Measurements from ENCODE around the gene SNX13. TPM values are rescaled to one million over a fixed set of nuclear protein-coding genes. Genes with fewer than 3 reads are reported as not detected.

SNX13 gene
- total and polyA plus RNA-seq, 2 donors = 16.8 to 114 TPM

DNA sequence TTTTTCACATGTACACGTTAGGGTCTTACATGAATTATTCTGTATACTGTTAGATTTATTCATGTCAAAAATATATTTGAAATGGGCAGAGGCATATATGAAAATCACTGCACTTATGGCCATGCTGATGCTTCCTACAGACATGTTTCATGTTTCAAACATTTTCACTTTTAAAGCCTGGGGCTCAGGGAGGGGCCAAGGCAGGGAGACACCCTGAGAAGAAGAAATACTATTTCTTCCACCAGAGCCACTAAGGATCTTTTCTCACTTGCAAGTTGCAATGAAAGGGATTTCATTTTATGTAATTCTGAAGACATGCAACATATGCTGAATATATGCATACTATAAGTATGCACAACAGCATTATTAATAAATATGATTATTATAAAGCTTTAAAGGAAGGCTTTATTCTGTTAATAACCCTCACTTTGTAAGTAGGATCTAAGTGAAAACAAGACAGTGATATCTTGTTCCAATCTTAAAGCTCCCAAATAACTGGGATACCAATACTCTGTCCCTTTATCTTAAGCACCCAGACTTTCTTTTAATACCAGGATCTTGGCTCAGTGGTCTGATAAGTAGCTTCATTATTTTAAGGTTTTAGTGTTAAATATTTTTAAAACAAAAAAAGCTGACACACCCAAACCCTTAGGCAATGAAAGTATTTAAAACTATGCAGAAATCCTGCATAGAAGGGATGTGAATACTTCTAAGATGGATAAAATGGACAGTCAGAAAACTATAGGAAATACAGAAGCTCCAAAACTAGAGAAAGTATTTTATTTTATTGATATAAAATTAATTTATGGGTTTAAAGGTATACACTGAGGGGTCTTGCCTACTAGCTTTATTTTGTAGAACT lies 148.0 kb downstream of the SNX13 start:
- no peaks in the 10 kb centered on the region for H3K4me1 ChIP-seq (ENCODE audit: insufficient read depth)
- H3K36me3 ChIP-seq (ENCODE audit: insufficient read depth) = peaks cover 1% of the 10 kb centered on the region
- no peak for DNase-seq (ENCODE audit: extremely low spot score)
- H3K4me3 ChIP-seq (ENCODE audit: low read depth, low read length) = no peak overlapping the region
- no peak overlapping the region for H3K27ac ChIP-seq (ENCODE audit: low read depth)
- WGBS = 90% methylated on average over 1 of the region's 1 CpG

DNA sequence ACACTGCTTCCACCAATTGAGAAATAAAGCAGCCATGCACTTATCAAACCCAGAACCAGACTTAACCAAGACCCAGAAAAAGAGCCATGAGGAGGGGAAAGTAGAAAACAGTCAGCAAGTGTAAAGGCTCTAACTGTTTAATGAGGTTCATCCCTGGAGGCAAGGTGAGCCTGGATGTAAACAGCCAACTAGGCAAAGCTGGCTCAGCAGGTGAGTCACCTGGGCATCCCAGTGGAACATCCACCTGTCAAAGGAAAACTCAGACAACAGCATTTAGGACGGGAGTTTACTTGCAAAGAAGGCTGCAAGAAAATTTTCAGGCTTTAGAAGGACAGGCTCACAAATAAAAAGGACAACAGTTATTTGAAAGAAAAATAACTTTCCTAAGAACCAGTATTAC lies 153.0 kb downstream of the SNX13 start:
- Histone ChIP-seq H3K4me3 (ENCODE audit: low read depth, low read length) (no peak overlapping the region), H3K27ac (ENCODE audit: low read depth) (no peak overlapping the region), H3K36me3 (ENCODE audit: insufficient read depth) (no peaks in the 10 kb centered on the region), H3K4me1 (ENCODE audit: insufficient read depth) (no peaks in the 10 kb centered on the region)
- 90% methylated on average over 1 of the region's 1 CpG for WGBS
- no peak for DNase-seq (ENCODE audit: extremely low spot score)

DNA sequence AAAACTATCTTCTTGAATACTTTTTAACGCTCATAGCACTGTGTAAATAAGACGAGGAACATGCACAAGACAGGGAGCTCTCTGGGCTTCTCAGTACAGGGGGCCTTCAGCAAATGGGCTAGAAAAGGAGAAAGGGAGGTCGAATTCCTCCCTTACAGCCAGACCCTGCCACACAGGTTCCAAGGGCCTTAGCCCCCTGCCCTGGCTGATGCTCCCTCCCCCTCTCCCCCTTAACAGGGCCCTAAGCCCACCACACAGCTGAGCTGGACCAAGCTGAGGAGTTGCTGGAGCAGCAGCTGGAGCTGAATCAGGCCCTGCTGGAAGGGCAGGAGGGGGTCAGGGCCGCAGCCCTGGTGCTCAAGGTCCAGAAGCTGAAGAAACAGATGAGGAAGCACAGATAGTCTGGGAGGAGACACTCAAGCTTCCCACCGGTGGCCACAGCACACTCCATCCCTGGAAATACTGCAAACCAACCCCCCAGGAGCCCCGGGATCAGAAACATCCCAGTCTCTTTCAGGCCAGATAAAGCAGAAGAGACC lies 153.9 kb downstream of the SNX13 start:
- WGBS = 72% methylated on average over 6 of the region's 6 CpGs
- DNase-seq (ENCODE audit: extremely low spot score) = no peak
- H3K4me1 ChIP-seq (ENCODE audit: insufficient read depth) = no peaks in the 10 kb centered on the region
- no peak overlapping the region for H3K27ac ChIP-seq (ENCODE audit: low read depth)
- no peaks in the 10 kb centered on the region for H3K36me3 ChIP-seq (ENCODE audit: insufficient read depth)
- no peak overlapping the region for H3K4me3 ChIP-seq (ENCODE audit: low read depth, low read length)

DNA sequence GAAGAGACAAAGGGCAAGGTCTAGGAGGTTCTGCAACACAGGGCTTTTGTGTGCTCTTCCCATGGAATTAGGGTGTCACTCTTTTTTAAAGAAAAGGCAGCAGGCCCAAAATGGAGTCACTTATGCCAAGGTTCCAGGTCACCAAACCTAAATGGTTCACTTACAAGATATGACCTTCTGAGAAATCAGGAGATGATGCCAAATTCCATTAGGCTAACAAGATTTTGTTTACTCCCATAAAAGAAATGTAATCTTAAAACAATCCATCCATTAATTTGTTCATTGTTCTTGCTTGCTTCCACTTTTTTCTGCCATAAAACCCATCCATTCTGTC lies 158.1 kb downstream of the SNX13 start:
- Histone ChIP-seq H3K36me3 (ENCODE audit: insufficient read depth) (no peaks in the 10 kb centered on the region), H3K4me1 (ENCODE audit: insufficient read depth) (no peaks in the 10 kb centered on the region), H3K27ac (ENCODE audit: low read depth) (no peak overlapping the region), H3K4me3 (ENCODE audit: low read depth, low read length) (no peak overlapping the region)
- DNase-seq (ENCODE audit: extremely low spot score) = no peak

DNA sequence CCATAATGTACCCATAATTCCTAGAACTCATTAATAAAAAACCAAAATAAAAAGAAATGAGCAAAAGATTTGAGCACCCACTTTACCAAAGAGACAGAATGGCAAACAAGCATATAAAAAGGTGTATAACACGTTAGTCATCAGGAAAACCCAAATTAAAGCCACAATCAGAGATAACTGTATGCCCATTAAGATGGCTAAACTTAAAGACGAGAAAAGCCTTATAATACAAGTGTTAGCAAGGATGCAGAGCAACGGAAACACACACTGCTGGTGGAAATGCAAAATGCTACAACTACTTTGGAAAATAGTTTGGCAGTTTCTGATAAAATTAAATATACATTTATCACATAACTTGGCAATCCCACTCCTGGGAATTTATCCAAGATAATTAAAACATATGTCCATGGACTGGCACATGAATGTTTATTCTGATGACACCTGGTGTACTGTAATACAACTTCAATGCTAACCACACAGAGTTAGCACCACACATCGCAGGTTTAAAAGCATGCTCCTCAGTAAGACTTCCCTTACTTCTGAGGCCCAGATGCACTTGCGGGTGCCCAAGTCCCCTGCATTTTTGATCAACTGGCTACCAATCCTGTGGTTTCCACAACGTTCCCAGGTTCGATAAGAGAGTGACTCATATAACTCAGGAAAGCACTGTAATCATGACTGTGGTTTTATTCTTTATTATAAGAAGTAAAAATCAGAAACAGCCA lies 158.6 kb downstream of the SNX13 start:
- Histone ChIP-seq H3K4me1 (ENCODE audit: insufficient read depth) (no peaks in the 10 kb centered on the region), H3K36me3 (ENCODE audit: insufficient read depth) (no peaks in the 10 kb centered on the region), H3K4me3 (ENCODE audit: low read depth, low read length) (no peak overlapping the region), H3K27ac (ENCODE audit: low read depth) (no peak overlapping the region)
- no peak for DNase-seq (ENCODE audit: extremely low spot score)
- 84% methylated on average over 7 of the region's 7 CpGs for WGBS

DNA sequence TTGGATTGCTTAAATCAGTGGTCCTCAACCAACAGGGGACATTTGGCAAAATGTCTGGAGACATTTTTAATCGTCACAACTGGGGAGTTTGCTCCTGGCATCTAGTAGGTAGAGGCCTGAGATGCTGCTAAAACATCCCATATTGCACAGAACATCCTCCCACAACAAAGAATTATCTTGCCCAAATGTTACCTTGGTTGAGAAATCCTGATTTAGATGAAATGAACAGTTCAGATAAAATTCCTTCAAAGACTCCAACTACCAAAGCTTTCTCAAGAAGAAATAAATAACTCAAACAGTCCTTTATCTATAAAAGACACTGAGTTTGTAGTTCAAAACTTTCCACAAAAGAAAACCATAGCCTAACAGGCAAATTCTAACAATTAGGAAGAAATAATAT lies 160.9 kb downstream of the SNX13 start:
- H3K4me3 ChIP-seq (ENCODE audit: low read depth, low read length) = no peak overlapping the region
- 95% methylated on average over 1 of the region's 1 CpG for WGBS
- no peaks in the 10 kb centered on the region for H3K4me1 ChIP-seq (ENCODE audit: insufficient read depth)
- no peaks in the 10 kb centered on the region for H3K36me3 ChIP-seq (ENCODE audit: insufficient read depth)
- no peak overlapping the region for H3K27ac ChIP-seq (ENCODE audit: low read depth)
- no peak for DNase-seq (ENCODE audit: extremely low spot score)

DNA sequence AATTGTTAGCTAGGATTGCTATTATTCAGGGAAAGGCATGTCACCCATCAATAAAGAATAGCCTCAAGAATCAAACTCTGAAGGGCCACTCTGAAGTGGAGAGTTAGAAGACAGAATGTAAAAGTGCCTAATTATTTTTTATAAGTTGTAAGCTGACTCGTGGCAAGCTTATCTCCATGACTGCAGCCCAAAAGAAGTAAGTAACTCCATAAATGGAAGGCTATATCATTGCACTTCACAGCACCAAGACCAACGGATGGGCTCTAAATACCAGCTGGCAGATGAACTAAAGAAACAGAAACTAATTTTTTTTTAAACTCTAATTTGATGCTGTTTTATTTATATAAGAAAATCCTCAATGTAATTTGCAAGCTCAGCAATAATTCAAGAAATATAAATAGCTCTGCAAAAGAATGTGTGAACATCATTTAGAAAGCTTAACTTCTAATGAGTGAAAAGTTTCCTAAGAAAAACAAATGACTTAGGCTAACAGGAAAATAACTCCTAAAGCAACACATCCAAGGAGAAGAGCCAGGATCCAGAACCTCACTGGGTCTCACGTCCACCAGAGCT lies 165.5 kb downstream of the SNX13 start:
- Histone ChIP-seq H3K4me1 (ENCODE audit: insufficient read depth) (no peaks in the 10 kb centered on the region), H3K27ac (ENCODE audit: low read depth) (no peak overlapping the region), H3K4me3 (ENCODE audit: low read depth, low read length) (no peak overlapping the region), H3K36me3 (ENCODE audit: insufficient read depth) (no peaks in the 10 kb centered on the region)
- DNase-seq (ENCODE audit: extremely low spot score) = no peak
- 62% methylated on average over 3 of the region's 3 CpGs for WGBS

DNA sequence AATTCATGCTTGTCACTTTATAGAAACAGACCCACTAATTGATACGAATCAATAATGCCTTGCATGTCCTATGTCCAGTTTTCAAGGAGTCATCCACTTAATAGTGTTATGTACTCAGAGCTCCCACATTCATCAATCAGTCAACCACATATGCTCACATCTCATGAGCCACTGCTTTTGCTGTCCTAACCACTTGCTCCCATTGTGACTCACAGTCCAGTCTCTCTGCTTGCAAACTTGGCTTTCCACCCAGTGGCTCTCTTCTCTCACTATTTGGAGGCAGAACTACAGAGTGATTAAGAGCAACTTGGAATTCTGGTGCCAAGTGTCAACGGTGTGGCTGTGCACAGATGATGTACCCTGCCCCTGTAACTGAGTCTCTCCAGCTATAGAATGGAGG lies 166.0 kb downstream of the SNX13 start:
- Histone ChIP-seq H3K4me1 (ENCODE audit: insufficient read depth) (no peaks in the 10 kb centered on the region), H3K27ac (ENCODE audit: low read depth) (no peak overlapping the region), H3K36me3 (ENCODE audit: insufficient read depth) (no peaks in the 10 kb centered on the region), H3K4me3 (ENCODE audit: low read depth, low read length) (no peak overlapping the region)
- 77% methylated on average over 2 of the region's 2 CpGs for WGBS
- no peak for DNase-seq (ENCODE audit: extremely low spot score)

DNA sequence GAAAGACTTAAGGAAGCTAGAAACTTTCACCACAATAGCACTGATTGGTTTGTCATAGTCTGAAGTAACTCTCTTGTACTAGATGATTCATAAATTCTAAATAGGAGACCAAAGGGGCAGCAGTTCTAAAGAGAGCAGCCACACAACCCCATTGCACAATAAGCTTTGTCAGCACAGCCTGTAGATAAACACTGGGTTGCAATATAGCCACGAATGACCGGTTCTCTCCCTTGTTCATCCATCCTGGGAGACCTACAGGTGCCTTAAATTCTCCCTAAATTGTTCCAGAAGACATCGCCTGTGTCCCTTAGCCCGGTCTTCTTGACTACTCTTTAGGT lies 167.0 kb downstream of the SNX13 start:
- no peak for DNase-seq (ENCODE audit: extremely low spot score)
- Histone ChIP-seq H3K36me3 (ENCODE audit: insufficient read depth) (no peaks in the 10 kb centered on the region), H3K4me1 (ENCODE audit: insufficient read depth) (no peaks in the 10 kb centered on the region), H3K4me3 (ENCODE audit: low read depth, low read length) (no peak overlapping the region), H3K27ac (ENCODE audit: low read depth) (no peak overlapping the region)
- WGBS = 81% methylated on average over 4 of the region's 4 CpGs

DNA sequence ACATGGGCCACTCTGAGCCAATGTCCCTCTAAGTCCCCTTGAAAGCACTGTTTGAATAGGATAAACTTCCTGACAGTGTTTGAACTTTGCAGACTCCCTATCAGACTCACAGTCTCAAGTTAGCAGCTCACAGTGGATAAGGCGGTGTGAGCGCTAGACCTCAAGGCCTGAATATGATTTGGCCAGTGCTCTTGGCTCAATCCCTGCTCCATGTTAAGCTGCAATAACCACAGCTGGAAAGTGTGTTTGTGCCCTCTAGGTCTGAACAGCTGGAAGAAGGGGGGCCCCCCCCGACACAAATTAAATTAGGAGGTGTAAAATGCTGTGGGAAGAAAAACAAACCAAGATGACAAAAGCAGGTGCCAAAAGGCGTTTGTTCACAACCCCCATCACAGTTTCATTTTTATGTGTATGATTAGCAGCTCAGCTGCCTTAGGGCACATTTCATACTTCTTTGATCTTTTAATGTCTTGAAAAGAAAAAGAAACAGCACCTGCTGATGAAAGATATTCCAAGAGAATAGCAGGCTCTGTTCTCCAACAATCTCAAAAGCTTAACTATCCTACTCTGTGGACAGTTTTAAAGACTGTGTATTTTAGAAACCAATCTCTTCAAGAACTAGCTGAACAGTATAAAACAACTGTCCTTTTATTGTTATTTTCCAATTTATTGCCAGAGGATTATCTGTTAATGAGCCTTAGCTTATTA lies 167.6 kb downstream of the SNX13 start:
- no peaks in the 10 kb centered on the region for H3K4me1 ChIP-seq (ENCODE audit: insufficient read depth)
- DNase-seq (ENCODE audit: extremely low spot score) = no peak
- no peaks in the 10 kb centered on the region for H3K36me3 ChIP-seq (ENCODE audit: insufficient read depth)
- 56% methylated on average over 4 of the region's 4 CpGs for WGBS
- H3K27ac ChIP-seq (ENCODE audit: low read depth) = no peak overlapping the region
- H3K4me3 ChIP-seq (ENCODE audit: low read depth, low read length) = no peak overlapping the region

DNA sequence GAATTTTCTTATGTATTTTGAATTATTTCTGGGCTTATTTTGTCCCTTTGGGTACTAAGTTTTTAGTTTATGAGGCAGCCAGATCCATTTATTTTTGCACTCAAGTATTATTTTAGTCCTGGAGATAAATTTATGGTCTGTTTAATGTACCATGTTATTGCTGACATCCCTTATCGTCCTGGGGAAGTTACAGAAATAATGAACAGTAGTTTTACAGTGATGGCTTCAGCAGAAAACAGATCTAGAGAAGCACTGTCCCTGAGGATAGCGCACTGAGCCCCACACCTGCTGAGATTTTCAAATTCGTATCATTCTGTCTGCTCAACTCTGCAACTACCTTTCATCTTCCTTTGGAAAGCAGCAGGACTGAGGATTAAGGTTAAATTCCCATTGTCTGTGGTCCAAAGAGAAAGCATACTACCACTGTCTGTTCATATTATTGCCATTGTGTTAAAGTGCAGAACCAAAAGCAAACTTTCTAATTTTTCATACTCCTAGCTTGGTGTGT lies 168.3 kb downstream of the SNX13 start:
- no peak overlapping the region for H3K4me3 ChIP-seq (ENCODE audit: low read depth, low read length)
- no peak overlapping the region for H3K27ac ChIP-seq (ENCODE audit: low read depth)
- 49% methylated on average over 3 of the region's 3 CpGs for WGBS
- no peaks in the 10 kb centered on the region for H3K36me3 ChIP-seq (ENCODE audit: insufficient read depth)
- H3K4me1 ChIP-seq (ENCODE audit: insufficient read depth) = no peaks in the 10 kb centered on the region
- no peak for DNase-seq (ENCODE audit: extremely low spot score)

DNA sequence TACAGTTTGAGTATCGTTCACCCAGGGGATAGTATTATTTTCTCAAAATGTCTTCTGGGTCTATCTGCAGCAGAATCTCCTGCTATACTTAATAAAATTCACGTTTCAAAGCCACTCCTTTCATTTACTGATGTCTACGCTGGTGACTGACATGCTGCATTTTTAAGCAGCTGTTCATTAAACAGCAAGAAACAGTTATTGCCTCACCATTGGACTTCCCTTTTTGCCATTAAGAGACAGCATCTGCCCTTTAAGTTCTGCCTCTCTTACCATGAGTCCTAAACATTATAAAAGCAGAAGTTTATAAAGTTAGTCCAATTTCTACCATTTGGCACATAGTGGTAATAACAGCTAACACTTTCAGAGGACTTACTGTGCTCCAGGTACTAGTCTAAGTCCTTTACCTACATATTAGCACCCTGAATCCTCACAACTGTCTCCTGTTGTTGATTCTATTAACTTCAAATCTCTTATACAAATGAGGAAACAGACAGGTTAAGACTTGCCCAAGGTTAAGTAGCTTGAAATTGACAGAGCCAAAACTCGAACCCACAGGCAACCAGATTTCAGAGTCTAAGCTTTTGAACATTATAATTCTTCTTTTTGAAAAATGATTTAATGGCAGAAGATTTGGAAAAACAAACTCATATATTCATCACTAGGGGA lies 169.5 kb downstream of the SNX13 start:
- no peak for DNase-seq (ENCODE audit: extremely low spot score)
- Histone ChIP-seq H3K4me1 (ENCODE audit: insufficient read depth) (no peaks in the 10 kb centered on the region), H3K4me3 (ENCODE audit: low read depth, low read length) (no peak overlapping the region), H3K36me3 (ENCODE audit: insufficient read depth) (no peaks in the 10 kb centered on the region), H3K27ac (ENCODE audit: low read depth) (no peak overlapping the region)
- 76% methylated on average over 4 of the region's 4 CpGs for WGBS

DNA sequence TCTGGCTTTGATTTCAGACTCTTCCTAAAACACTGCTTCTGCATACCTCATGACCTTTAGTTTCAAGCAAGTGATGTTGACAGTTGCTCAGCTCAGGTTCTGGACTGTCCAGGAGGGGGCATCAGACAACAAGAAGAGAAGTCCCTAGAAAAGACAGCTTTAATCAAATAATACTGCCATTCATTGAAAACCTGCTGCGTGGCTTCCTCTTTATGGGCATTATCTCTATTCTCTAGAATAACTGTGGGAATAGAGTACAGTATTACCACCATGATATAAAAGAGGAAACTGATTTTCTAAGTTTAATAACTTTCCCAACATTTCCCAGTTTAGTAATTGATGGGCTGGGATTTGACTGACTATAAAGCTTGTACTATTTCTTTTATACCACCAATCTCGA lies 170.4 kb downstream of the SNX13 start:
- H3K4me1 ChIP-seq (ENCODE audit: insufficient read depth) = no peaks in the 10 kb centered on the region
- H3K4me3 ChIP-seq (ENCODE audit: low read depth, low read length) = no peak overlapping the region
- no peak overlapping the region for H3K27ac ChIP-seq (ENCODE audit: low read depth)
- 28% methylated on average over 2 of the region's 2 CpGs for WGBS
- DNase-seq (ENCODE audit: extremely low spot score) = peak; percentile 13
- no peaks in the 10 kb centered on the region for H3K36me3 ChIP-seq (ENCODE audit: insufficient read depth)

Measured in urinary bladder (tissue), 4 donors.